Measurements from ENCODE around the gene NCR3LG1. TPM values are rescaled to one million over a fixed set of nuclear protein-coding genes. Genes with fewer than 3 reads are reported as not detected.

The NCR3LG1 gene
- total RNA-seq, 2 experiments from 2014 or later, result 0.15 TPM

- Mint-ChIP-seq H3K36me3 (ENCODE audit: low read depth) (no peaks in the 10 kb centered on the region), H3K4me1 (no peaks in the 10 kb centered on the region), H3K4me3 (no peak overlapping the region), H3K9me3 (no peaks in the 10 kb centered on the region), H3K27ac (no peak overlapping the region), H3K27me3 (peaks cover 4% of the 10 kb centered on the region)
- DNase-seq, result no peak
- POLR2A ChIA-PET, result no interaction called here
- CTCF ChIA-PET, result interaction anchor here (0.6 to 1.9 kb wide), 3 partner anchors 10 to 139 kb away, joined by 3 to 7 read pairs (median 5); no protein-coding TSS in a partner anchor
Observed at GRCh38 chr11:17379383-17380180, 28.0 kb downstream of the NCR3LG1 start.

DNA sequence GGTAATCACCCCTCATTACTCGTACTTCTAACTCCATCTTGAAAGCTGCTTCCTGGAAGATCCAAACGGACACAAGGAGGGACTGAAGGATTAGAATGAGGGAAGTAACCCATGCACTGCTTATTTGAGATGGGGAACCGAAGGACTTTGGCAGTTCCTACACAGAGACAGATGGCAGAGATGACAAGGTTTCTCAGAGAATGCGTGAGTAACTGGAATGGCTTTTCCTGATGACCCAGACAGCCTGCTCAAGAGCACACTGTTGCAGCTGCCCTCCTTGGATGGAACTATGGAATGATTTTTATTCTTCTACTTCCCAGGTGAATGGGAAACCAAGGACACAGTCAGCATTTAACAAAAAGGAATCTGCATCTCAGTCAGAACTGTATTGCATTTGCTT lies 29.6 kb downstream of the NCR3LG1 start:
- DNase-seq, result no peak
- ChIA-PET POLR2A (no interaction called here), CTCF (interaction anchor here (1.2 to 1.3 kb wide), 2 partner anchors 27 to 127 kb away, joined by 3 to 4 read pairs; no protein-coding TSS in a partner anchor)
- H3K27ac Mint-ChIP-seq, result no peak overlapping the region
- H3K4me3 Mint-ChIP-seq, result no peak overlapping the region
- H3K9me3 Mint-ChIP-seq, result no peaks in the 10 kb centered on the region
- peaks cover 9% of the 10 kb centered on the region for H3K27me3 Mint-ChIP-seq
- no peaks in the 10 kb centered on the region for H3K4me1 Mint-ChIP-seq
- no peaks in the 10 kb centered on the region for H3K36me3 Mint-ChIP-seq (ENCODE audit: low read depth)

DNA sequence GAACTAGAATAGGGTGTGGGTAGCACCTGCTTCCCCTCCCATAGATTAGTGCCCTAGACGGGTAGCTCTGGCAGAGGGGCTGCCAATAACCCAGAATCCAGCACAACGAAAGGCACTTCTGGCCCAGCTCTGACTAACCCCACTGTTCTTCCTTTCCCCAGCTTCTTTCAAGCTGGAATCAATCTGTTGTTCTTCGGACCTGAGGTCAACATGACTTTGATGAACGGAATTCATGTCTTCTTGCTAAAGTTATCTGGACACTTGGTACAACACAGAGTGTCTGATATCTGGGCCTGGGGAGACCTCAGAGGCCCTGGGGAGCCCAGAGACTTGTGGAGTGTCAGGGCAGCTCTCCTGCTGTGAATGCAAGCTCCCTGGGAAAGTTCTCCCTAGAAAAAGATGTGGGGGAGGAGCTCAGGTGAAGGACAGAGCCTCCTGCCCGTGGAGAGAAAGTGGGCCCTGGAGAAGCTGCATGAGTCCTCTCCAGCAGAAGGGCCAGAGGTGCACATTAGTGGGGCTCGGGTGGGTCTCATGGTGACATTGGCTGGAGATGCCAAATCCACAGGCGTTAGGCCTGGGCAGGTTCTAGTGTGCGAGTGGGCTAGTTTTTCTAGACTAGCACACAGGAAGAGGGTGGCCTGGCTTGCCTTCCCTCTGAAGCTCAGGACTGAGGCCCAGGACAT lies 30.6 kb downstream of the NCR3LG1 start:
- CTCF ChIA-PET, result interaction anchor here (0.6 to 4.6 kb wide), 7 partner anchors 28 to 148 kb away, joined by 3 to 46 read pairs (median 4); no protein-coding TSS in a partner anchor
- DNase-seq, result no peak
- no peaks in the 10 kb centered on the region for H3K4me1 Mint-ChIP-seq
- peaks cover 9% of the 10 kb centered on the region for H3K27me3 Mint-ChIP-seq
- H3K27ac Mint-ChIP-seq, result no peak overlapping the region
- H3K36me3 Mint-ChIP-seq (ENCODE audit: low read depth), result no peaks in the 10 kb centered on the region
- no peak overlapping the region for H3K4me3 Mint-ChIP-seq
- POLR2A ChIA-PET, result no interaction called here
- no peaks in the 10 kb centered on the region for H3K9me3 Mint-ChIP-seq

DNA sequence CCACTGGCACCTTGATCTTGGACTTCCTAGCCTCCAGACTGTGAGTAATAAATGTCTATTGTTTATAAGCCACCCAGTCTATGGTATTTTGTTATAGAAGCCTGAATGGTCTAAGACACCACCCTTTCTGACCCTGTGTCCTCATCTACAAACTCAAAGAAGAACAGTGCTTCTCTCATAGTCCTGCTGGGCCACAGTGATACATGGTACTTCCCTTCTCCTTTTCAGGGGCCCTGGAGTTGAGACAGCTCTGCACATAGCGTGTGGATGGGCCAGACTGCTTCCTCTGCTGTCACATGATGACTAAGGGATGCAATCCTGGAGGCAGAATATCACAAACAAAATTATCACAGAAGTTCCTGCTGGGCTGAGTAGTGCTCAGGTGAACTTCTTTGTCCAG lies 31.9 kb downstream of the NCR3LG1 start:
- no peaks in the 10 kb centered on the region for H3K9me3 Mint-ChIP-seq
- H3K4me3 Mint-ChIP-seq, result no peak overlapping the region
- no peaks in the 10 kb centered on the region for H3K36me3 Mint-ChIP-seq (ENCODE audit: low read depth)
- H3K27me3 Mint-ChIP-seq, result peaks cover 13% of the 10 kb centered on the region
- peaks cover under 1% of the 10 kb centered on the region for H3K4me1 Mint-ChIP-seq
- DNase-seq, result no peak
- H3K27ac Mint-ChIP-seq, result no peak overlapping the region
- ChIA-PET POLR2A (interaction anchor here (1.1 kb wide), 1 partner anchor 120 kb away, joined by 3 read pairs; no protein-coding TSS in a partner anchor), CTCF (interaction anchor here (0.6 to 4.6 kb wide), 18 partner anchors 16 to 482 kb away, joined by 3 to 46 read pairs (median 4); no protein-coding TSS in a partner anchor)

- Mint-ChIP-seq H3K27ac (no peak overlapping the region), H3K27me3 (peaks cover 13% of the 10 kb centered on the region), H3K36me3 (ENCODE audit: low read depth) (no peaks in the 10 kb centered on the region), H3K9me3 (no peaks in the 10 kb centered on the region), H3K4me3 (no peak overlapping the region), H3K4me1 (peaks cover 2% of the 10 kb centered on the region)
- DNase-seq, result peak; percentile 79
- CTCF ChIA-PET, result interaction anchor here (0.6 to 4.6 kb wide), 24 partner anchors 14 to 482 kb away, joined by 3 to 46 read pairs (median 4); no protein-coding TSS in a partner anchor
- POLR2A ChIA-PET, result interaction anchor here (1.1 to 1.6 kb wide), 2 partner anchors 30 to 120 kb away, joined by 3 to 4 read pairs; no protein-coding TSS in a partner anchor
Observed at GRCh38 chr11:17384002-17384511, 32.5 kb downstream of the NCR3LG1 start.

- H3K4me3 Mint-ChIP-seq, result no peak overlapping the region
- H3K36me3 Mint-ChIP-seq (ENCODE audit: low read depth), result no peaks in the 10 kb centered on the region
- no peaks in the 10 kb centered on the region for H3K9me3 Mint-ChIP-seq
- H3K4me1 Mint-ChIP-seq, result peaks cover 10% of the 10 kb centered on the region
- H3K27me3 Mint-ChIP-seq, result peaks cover 20% of the 10 kb centered on the region
- DNase-seq, result no peak
- POLR2A ChIA-PET, result no interaction called here
- H3K27ac Mint-ChIP-seq, result no peak overlapping the region
- CTCF ChIA-PET, result interaction anchor here (0.9 to 4.6 kb wide), 7 partner anchors 84 to 156 kb away, joined by 3 to 46 read pairs (median 9); no protein-coding TSS in a partner anchor
Observed at GRCh38 chr11:17385492-17385891, 33.9 kb downstream of the NCR3LG1 start.

- CTCF ChIA-PET, result interaction anchor here (0.8 to 4.6 kb wide), 4 partner anchors 19 to 141 kb away, joined by 4 to 46 read pairs (median 18); no protein-coding TSS in a partner anchor
- no peak overlapping the region for H3K4me3 Mint-ChIP-seq
- no peaks in the 10 kb centered on the region for H3K36me3 Mint-ChIP-seq (ENCODE audit: low read depth)
- H3K27ac Mint-ChIP-seq, result no peak overlapping the region
- H3K4me1 Mint-ChIP-seq, result peaks cover 10% of the 10 kb centered on the region
- no peaks in the 10 kb centered on the region for H3K9me3 Mint-ChIP-seq
- no peak for DNase-seq
- POLR2A ChIA-PET, result no interaction called here
- peaks cover 21% of the 10 kb centered on the region for H3K27me3 Mint-ChIP-seq
Observed at GRCh38 chr11:17385926-17386325, 34.3 kb downstream of the NCR3LG1 start.

- no peaks in the 10 kb centered on the region for H3K36me3 Mint-ChIP-seq (ENCODE audit: low read depth)
- CTCF ChIA-PET, result interaction anchor here (0.8 to 1.3 kb wide), 5 partner anchors 20 to 121 kb away, joined by 3 to 5 read pairs (median 4); no protein-coding TSS in a partner anchor
- POLR2A ChIA-PET, result no interaction called here
- H3K27me3 Mint-ChIP-seq, result peaks cover 25% of the 10 kb centered on the region
- H3K9me3 Mint-ChIP-seq, result no peaks in the 10 kb centered on the region
- H3K4me3 Mint-ChIP-seq, result no peak overlapping the region
- peaks cover 12% of the 10 kb centered on the region for H3K4me1 Mint-ChIP-seq
- H3K27ac Mint-ChIP-seq, result no peak overlapping the region
- peak; percentile 39 for DNase-seq
Observed at GRCh38 chr11:17386331-17387084, 34.9 kb downstream of the NCR3LG1 start.

- no peak for DNase-seq
- Mint-ChIP-seq H3K9me3 (no peaks in the 10 kb centered on the region), H3K4me3 (peak overlapping the region; percentile 43), H3K27me3 (peaks cover 25% of the 10 kb centered on the region), H3K4me1 (peaks cover 12% of the 10 kb centered on the region), H3K36me3 (ENCODE audit: low read depth) (no peaks in the 10 kb centered on the region), H3K27ac (no peak overlapping the region)
- ChIA-PET CTCF (interaction anchor here (0.8 to 1.3 kb wide), 4 partner anchors 21 to 121 kb away, joined by 3 to 5 read pairs (median 4); no protein-coding TSS in a partner anchor), POLR2A (no interaction called here)
Observed at GRCh38 chr11:17387254-17387653, 35.7 kb downstream of the NCR3LG1 start.

DNA sequence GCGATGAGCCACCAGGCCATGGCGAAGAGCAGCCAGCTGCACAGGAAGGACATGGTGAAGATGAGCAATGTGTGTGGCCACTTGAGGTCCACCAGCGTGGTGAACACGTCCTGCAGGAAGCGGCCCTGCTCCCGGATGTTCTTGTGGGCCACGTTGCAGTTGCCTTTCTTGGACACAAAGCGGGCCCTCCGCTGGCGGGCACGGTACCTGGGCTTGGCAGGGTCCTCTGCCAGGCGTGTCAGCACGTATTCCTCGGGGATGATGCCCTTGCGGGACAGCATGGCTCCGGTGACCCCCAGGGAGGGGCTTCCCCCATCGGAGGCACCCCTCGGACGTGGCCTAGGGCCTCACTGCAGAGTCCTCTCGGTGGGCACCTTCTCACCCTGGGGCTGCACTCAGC lies 36.2 kb downstream of the NCR3LG1 start:
- POLR2A ChIA-PET, result no interaction called here

DNA sequence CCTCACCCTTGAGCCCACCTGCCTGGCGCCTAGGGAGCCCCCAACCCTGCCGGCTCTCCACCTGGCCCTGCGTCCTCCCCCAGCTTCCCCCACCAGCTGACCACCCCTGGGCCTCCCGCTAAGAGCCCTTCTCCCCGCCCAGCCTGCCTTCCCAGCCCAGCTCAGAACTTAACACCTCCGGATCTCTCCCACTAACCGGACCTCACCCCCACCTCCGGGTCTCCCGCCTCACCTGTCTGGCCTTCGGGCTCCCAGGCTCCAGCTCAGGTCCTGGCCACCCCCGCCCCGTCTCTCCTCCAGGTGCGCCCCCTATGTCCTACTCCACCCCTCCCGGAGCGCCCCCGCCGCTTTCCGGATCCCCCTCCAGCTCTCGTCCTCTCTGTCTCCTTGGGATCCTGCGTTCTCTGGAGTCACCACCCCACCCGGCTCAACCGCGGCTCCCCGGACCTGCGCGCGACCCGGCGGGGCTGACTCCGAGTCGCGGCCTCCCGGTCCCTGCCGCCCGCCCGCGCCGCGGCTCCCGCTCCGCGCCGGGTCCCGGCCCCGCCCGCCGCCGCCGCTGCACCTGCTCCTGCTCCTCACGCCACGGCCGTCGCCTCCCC lies 37.1 kb downstream of the NCR3LG1 start, which contains the start of gene KCNJ11:
KCNJ11 (minus strand) TSS at position 51 of the 602 bp plus-strand sequence. CDS start 568 bp downstream, outside the sequence.
- CTCF ChIA-PET, result interaction anchor here (0.6 to 2.3 kb wide), 11 partner anchors 12 to 141 kb away, joined by 3 to 10 read pairs (median 4); no protein-coding TSS in a partner anchor
- DNase-seq, result no peak
- Mint-ChIP-seq H3K4me3 (peak within 1 kb of the TSS; percentile 63), H3K9me3 (no peaks in the 10 kb centered on the region), H3K27ac (no peak within 1 kb of the TSS), H3K27me3 (peaks cover 25% of the 10 kb centered on the region), H3K4me1 (peaks cover 12% of the 10 kb centered on the region), H3K36me3 (ENCODE audit: low read depth) (no peaks in the 10 kb centered on the region)
- POLR2A ChIA-PET, result no interaction called here

More for the DNA sequence above, 36.2 kb downstream of the NCR3LG1 start:
- Mint-ChIP-seq H3K9me3 (no peaks in the 10 kb centered on the region), H3K36me3 (ENCODE audit: low read depth) (no peaks in the 10 kb centered on the region), H3K4me1 (peaks cover 12% of the 10 kb centered on the region), H3K27ac (no peak overlapping the region), H3K4me3 (peak overlapping the region; percentile 43), H3K27me3 (peaks cover 25% of the 10 kb centered on the region)
- CTCF ChIA-PET, result interaction anchor here (0.6 to 2.3 kb wide), 4 partner anchors 77 to 140 kb away, joined by 3 to 10 read pairs (median 4); no protein-coding TSS in a partner anchor
- DNase-seq, result no peak
